ENCODE data around the gene KLHL12.
"Not testable (repeated sequence)": the region's sequence is repeated elsewhere in the genome, so short reads cannot be mapped to it uniquely, and the experiment has no call there.

Gene KLHL12

GRCh38 chr1:202938287-202938925, 11.4 kb upstream of the KLHL12 start:
- H3K27ac Mint-ChIP-seq = no peak overlapping the region
- no peaks in the 10 kb centered on the region for H3K9me3 Mint-ChIP-seq
- peaks cover 14% of the 10 kb centered on the region for H3K27me3 Mint-ChIP-seq (ENCODE audit: low read depth)

GRCh38 chr1:202936409-202936808, 9.4 kb upstream of the KLHL12 start:
- H3K4me3 Mint-ChIP-seq; H3K9me3 Mint-ChIP-seq; H3K4me1 Mint-ChIP-seq (ENCODE audit: low read depth); H3K27ac Mint-ChIP-seq; DNase-seq (ENCODE audit: low spot score); H3K36me3 Mint-ChIP-seq (ENCODE audit: low read depth): not testable (repeated sequence)
- peaks cover 22% of the 10 kb centered on the region for H3K27me3 Mint-ChIP-seq (ENCODE audit: low read depth)

More at GRCh38 chr1:202938287-202938925, 11.4 kb upstream of the KLHL12 start:
- peaks cover 23% of the 10 kb centered on the region for H3K36me3 Mint-ChIP-seq (ENCODE audit: low read depth)
- DNase-seq (ENCODE audit: low spot score) = no peak
- no peaks in the 10 kb centered on the region for H3K4me1 Mint-ChIP-seq (ENCODE audit: low read depth)
- H3K4me3 Mint-ChIP-seq = no peak overlapping the region

GRCh38 chr1:202935844-202936243, 8.8 kb upstream of the KLHL12 start:
- Mint-ChIP-seq H3K27me3 (ENCODE audit: low read depth) (peaks cover 22% of the 10 kb centered on the region), H3K4me1 (ENCODE audit: low read depth) (no peaks in the 10 kb centered on the region), H3K4me3 (no peak overlapping the region), H3K36me3 (ENCODE audit: low read depth) (peaks cover 4% of the 10 kb centered on the region), H3K9me3 (peaks cover 4% of the 10 kb centered on the region), H3K27ac (no peak overlapping the region)
- no peak for DNase-seq (ENCODE audit: low spot score)

DNA sequence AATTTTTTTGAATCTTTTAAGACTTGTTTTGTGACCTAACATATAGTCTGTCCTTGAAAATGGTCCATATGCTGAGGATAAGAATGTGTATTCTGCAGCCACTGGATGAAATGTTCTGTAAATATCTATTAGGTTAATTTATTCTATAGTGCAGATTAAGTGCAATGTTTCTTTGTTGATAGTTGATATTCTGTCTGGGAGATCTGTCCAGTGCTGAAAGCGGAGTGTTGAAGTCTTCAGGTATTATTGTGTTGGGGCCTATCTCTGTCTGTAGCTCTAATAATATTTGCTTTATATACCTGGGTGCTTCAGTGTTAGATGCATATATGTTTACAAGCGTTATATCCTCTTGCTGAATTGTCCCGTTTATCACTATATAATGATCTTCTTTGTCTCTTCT, 7.7 kb upstream of the KLHL12 start:
- H3K36me3 Mint-ChIP-seq (ENCODE audit: low read depth) = no peaks in the 10 kb centered on the region
- H3K9me3 Mint-ChIP-seq = peaks cover 4% of the 10 kb centered on the region
- no peaks in the 10 kb centered on the region for H3K4me1 Mint-ChIP-seq (ENCODE audit: low read depth)
- DNase-seq (ENCODE audit: low spot score) = no peak
- no peak overlapping the region for H3K4me3 Mint-ChIP-seq
- H3K27ac Mint-ChIP-seq = no peak overlapping the region
- peaks cover 24% of the 10 kb centered on the region for H3K27me3 Mint-ChIP-seq (ENCODE audit: low read depth)

DNA sequence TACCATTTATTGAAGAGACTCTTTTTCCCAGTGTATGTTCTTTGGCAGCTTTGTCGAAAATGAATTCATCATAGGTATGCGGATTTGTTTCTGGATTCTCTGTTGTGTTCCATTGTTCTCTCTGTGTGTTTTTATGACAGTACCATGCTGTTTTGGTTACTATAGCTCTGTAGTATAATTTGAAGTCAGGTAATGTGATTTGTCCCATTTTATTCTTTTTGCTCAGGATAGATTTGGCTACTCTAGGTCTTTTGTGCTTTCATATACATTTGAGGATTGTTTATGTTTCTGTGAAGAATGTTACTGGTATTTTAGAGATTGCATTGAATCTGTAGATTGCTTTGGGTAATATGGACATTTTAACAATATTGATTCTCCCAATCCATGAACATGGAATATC, 5.4 kb upstream of the KLHL12 start:
- DNase-seq (ENCODE audit: low spot score) = no peak
- H3K9me3 Mint-ChIP-seq = peaks cover 4% of the 10 kb centered on the region
- no peak overlapping the region for H3K27ac Mint-ChIP-seq
- no peaks in the 10 kb centered on the region for H3K4me1 Mint-ChIP-seq (ENCODE audit: low read depth)
- no peaks in the 10 kb centered on the region for H3K36me3 Mint-ChIP-seq (ENCODE audit: low read depth)
- H3K4me3 Mint-ChIP-seq = no peak overlapping the region
- H3K27me3 Mint-ChIP-seq (ENCODE audit: low read depth) = peaks cover 24% of the 10 kb centered on the region

DNA sequence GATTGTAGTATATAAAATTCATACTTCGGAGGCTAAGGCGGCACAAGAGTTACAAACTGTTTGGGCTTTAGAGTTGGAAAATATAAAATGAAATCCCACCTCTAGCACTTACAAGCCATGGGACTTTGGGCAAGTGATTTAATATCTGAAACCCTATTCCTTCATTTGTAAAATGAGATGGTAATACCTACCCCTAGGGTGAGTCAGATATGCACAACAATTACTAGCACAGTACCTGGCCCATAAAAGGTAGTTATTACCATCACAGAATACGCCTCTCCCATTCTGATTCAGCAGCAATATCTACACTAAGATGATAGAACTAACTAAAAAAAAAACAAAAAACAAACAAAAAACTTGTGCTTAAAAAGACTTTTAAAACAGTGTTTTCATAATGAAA, 3.5 kb downstream of the KLHL12 start:
- no peaks in the 10 kb centered on the region for H3K27me3 Mint-ChIP-seq (ENCODE audit: low read depth)
- no peak for DNase-seq (ENCODE audit: low spot score)
- peaks cover 16% of the 10 kb centered on the region for H3K36me3 Mint-ChIP-seq (ENCODE audit: low read depth)
- H3K27ac Mint-ChIP-seq = no peak overlapping the region
- H3K4me3 Mint-ChIP-seq = no peak overlapping the region
- no peaks in the 10 kb centered on the region for H3K9me3 Mint-ChIP-seq
- peaks cover 27% of the 10 kb centered on the region for H3K4me1 Mint-ChIP-seq (ENCODE audit: low read depth)

GRCh38 chr1:202919615-202920014, 7.4 kb downstream of the KLHL12 start:
- H3K27me3 Mint-ChIP-seq (ENCODE audit: low read depth) = no peaks in the 10 kb centered on the region
- H3K27ac Mint-ChIP-seq = no peak overlapping the region
- H3K9me3 Mint-ChIP-seq = no peaks in the 10 kb centered on the region
- peaks cover 17% of the 10 kb centered on the region for H3K4me1 Mint-ChIP-seq (ENCODE audit: low read depth)
- no peak for DNase-seq (ENCODE audit: low spot score)
- H3K36me3 Mint-ChIP-seq (ENCODE audit: low read depth) = peaks cover 32% of the 10 kb centered on the region
- no peak overlapping the region for H3K4me3 Mint-ChIP-seq

GRCh38 chr1:202915146-202915545, 11.9 kb downstream of the KLHL12 start:
- H3K4me1 Mint-ChIP-seq (ENCODE audit: low read depth) = peaks cover 7% of the 10 kb centered on the region
- no peaks in the 10 kb centered on the region for H3K9me3 Mint-ChIP-seq
- no peak overlapping the region for H3K4me3 Mint-ChIP-seq
- H3K36me3 Mint-ChIP-seq (ENCODE audit: low read depth) = peaks cover 54% of the 10 kb centered on the region
- H3K27ac Mint-ChIP-seq = no peak overlapping the region
- no peak for DNase-seq (ENCODE audit: low spot score)
- no peaks in the 10 kb centered on the region for H3K27me3 Mint-ChIP-seq (ENCODE audit: low read depth)

- H3K4me3 Mint-ChIP-seq; H3K4me1 Mint-ChIP-seq (ENCODE audit: low read depth); DNase-seq (ENCODE audit: low spot score); H3K27ac Mint-ChIP-seq; H3K9me3 Mint-ChIP-seq; H3K27me3 Mint-ChIP-seq (ENCODE audit: low read depth): not testable (repeated sequence)
- H3K36me3 Mint-ChIP-seq (ENCODE audit: low read depth) = peaks cover 46% of the 10 kb centered on the region
These were observed 14.6 kb downstream of the KLHL12 start for GRCh38 chr1:202912476-202912875.

DNA sequence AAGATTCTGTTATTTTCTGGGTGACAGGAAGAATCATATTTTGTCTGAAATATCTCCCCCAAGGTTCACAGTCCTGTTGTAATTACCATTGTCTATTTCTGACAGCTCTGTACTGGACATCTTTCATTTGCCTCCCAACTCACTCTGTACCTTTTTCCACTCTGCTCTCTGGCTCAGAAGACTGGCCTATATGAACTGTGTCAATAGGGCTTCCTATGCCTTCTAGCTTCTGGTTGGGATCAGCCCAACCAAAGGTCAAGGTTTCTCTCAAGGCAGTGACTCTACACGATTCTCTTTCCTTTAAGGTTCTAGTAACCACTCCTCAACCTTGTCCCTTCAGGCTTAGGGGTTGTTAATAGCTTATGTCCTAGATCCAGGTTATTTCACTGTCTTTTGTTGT, 17.5 kb downstream of the KLHL12 start:
- no peak for DNase-seq (ENCODE audit: low spot score)
- Mint-ChIP-seq H3K27ac (no peak overlapping the region), H3K4me1 (ENCODE audit: low read depth) (peaks cover 9% of the 10 kb centered on the region), H3K4me3 (no peak overlapping the region), H3K36me3 (ENCODE audit: low read depth) (peaks cover 36% of the 10 kb centered on the region), H3K27me3 (ENCODE audit: low read depth) (no peaks in the 10 kb centered on the region), H3K9me3 (no peaks in the 10 kb centered on the region)

DNA sequence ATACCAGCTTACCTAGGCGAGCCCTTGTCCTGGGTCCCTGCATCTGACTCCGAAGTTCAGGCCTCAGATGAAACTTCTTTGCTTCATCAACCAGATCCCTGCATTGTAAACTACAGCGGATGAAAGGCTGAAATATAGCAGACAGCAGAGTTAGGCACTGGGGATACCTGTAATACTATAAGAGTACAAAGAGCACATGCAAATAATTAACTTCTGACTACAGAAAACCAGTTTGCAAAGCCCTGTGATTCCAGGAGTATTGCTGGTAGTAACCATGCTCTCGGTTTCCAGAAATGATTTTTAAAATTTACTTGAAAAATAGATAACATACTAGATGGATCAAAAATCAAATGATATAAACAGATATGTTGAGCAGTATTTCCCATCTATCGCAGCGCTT, 18.0 kb downstream of the KLHL12 start:
- no peak for DNase-seq (ENCODE audit: low spot score)
- H3K4me3 Mint-ChIP-seq = no peak overlapping the region
- H3K36me3 Mint-ChIP-seq (ENCODE audit: low read depth) = peaks cover 37% of the 10 kb centered on the region
- H3K9me3 Mint-ChIP-seq = no peaks in the 10 kb centered on the region
- peaks cover 11% of the 10 kb centered on the region for H3K4me1 Mint-ChIP-seq (ENCODE audit: low read depth)
- no peak overlapping the region for H3K27ac Mint-ChIP-seq
- H3K27me3 Mint-ChIP-seq (ENCODE audit: low read depth) = no peaks in the 10 kb centered on the region

DNA sequence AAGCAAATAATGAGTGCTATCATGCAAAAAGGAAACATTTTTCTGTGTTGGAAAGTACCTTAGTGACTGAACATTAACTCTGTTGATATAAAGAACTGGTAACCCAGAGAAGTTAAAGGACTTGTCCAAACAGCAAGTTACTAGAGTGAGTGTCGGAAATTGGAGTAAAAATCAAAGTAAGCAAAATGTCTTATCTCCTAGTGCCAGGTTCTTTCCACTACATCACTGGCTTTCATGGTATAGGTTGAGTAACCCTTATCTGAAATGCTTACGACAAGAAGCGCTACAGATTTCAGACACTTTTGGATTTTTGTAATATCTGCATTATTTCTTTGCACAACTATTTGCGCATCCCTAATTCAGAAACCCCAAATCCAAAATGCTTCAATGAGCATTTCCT, 21.7 kb downstream of the KLHL12 start:
- Mint-ChIP-seq H3K27me3 (ENCODE audit: low read depth) (no peaks in the 10 kb centered on the region), H3K36me3 (ENCODE audit: low read depth) (peaks cover 23% of the 10 kb centered on the region), H3K27ac (no peak overlapping the region), H3K9me3 (no peaks in the 10 kb centered on the region), H3K4me1 (ENCODE audit: low read depth) (peaks cover 4% of the 10 kb centered on the region), H3K4me3 (no peak overlapping the region)
- DNase-seq (ENCODE audit: low spot score) = no peak

DNA sequence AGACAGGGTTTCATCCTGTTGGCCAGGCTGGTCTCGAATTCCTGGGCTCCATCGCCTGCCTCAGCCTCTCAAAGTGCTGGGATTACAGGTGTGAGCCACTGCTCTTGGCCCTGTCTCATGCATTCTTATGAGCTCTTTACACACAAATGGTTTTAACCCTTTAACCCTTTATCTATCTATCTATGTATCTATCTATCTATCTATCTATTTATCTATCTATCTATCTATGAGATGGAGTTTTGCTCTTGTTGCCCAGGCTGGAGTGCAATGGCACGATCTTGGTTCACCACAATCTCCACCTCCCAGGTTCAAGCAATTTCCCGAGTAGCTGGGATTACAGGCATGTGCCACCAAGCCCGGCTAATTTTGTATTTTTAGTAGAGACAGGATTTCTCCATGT, 23.2 kb downstream of the KLHL12 start:
- H3K4me3 Mint-ChIP-seq; H3K27me3 Mint-ChIP-seq (ENCODE audit: low read depth); H3K4me1 Mint-ChIP-seq (ENCODE audit: low read depth); H3K9me3 Mint-ChIP-seq; DNase-seq (ENCODE audit: low spot score); H3K27ac Mint-ChIP-seq: not testable (repeated sequence)
- H3K36me3 Mint-ChIP-seq (ENCODE audit: low read depth) = peaks cover 23% of the 10 kb centered on the region

GRCh38 chr1:202901555-202901954, 25.5 kb downstream of the KLHL12 start:
- H3K4me3 Mint-ChIP-seq = no peak overlapping the region
- no peak for DNase-seq (ENCODE audit: low spot score)
- H3K9me3 Mint-ChIP-seq = no peaks in the 10 kb centered on the region
- H3K36me3 Mint-ChIP-seq (ENCODE audit: low read depth) = peaks cover 36% of the 10 kb centered on the region
- H3K4me1 Mint-ChIP-seq (ENCODE audit: low read depth) = peaks cover 4% of the 10 kb centered on the region
- H3K27ac Mint-ChIP-seq = no peak overlapping the region
- H3K27me3 Mint-ChIP-seq (ENCODE audit: low read depth) = no peaks in the 10 kb centered on the region

GRCh38 chr1:202892501-202892900, 34.5 kb downstream of the KLHL12 start:
- H3K9me3 Mint-ChIP-seq = no peaks in the 10 kb centered on the region
- DNase-seq (ENCODE audit: low spot score) = no peak
- peaks cover 34% of the 10 kb centered on the region for H3K36me3 Mint-ChIP-seq (ENCODE audit: low read depth)
- H3K4me3 Mint-ChIP-seq = no peak overlapping the region
- no peaks in the 10 kb centered on the region for H3K27me3 Mint-ChIP-seq (ENCODE audit: low read depth)
- H3K4me1 Mint-ChIP-seq (ENCODE audit: low read depth) = peaks cover 11% of the 10 kb centered on the region
- H3K27ac Mint-ChIP-seq = no peak overlapping the region

Measured in T-helper 2 cell treated with Interferon-gamma antibody and Interleukin-4, amounts not matched to agents 5 μg/mL and 100 μg/mL, for 36 hours (primary cell).